GM18511 (cell line): ENCODE data around the gene TMEM121.

Experiments used
- ATAC-seq: cut with Tn5 transposase; IDR thresholded peaks from one replicate; pipeline ENCODE4 v1.9.1; 2021; ENCODE audit warnings: mild to moderate bottlenecking, moderate library complexity; ENCODE audit not compliant: unreplicated experiment

TMEM121 gene

GRCh38 chr14:105486974-105487448 lies 39.4 kb upstream of the TMEM121 start:
- ATAC-seq, result no peak

DNA sequence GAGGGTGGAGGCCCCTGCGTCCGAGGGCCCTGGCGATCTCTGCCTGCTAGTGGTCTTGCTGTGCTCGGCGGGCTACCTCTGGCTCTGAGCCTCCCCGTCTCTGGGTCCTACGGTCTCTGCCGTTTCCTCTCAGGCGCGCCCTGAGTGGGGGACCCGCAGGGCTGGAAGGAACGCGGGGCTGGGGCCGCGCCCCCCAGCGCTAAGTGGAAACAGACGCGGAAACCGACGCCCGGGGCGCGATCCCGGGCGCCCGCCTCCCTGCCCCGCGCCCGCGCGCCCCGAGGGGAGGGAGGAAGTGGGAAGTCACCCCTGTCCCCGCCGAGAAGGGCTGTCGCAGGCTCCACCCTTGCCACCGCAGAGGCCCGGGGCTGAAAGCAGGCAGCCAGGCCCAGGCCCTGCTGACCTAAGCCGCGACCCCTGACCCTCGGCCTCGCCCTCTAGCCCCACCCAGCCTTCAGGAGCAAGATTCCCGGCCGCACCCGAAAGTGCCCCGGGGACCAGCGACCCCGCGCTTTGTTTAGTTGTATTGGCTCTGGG lies 38.9 kb upstream of the TMEM121 start:
- no peak for ATAC-seq

DNA sequence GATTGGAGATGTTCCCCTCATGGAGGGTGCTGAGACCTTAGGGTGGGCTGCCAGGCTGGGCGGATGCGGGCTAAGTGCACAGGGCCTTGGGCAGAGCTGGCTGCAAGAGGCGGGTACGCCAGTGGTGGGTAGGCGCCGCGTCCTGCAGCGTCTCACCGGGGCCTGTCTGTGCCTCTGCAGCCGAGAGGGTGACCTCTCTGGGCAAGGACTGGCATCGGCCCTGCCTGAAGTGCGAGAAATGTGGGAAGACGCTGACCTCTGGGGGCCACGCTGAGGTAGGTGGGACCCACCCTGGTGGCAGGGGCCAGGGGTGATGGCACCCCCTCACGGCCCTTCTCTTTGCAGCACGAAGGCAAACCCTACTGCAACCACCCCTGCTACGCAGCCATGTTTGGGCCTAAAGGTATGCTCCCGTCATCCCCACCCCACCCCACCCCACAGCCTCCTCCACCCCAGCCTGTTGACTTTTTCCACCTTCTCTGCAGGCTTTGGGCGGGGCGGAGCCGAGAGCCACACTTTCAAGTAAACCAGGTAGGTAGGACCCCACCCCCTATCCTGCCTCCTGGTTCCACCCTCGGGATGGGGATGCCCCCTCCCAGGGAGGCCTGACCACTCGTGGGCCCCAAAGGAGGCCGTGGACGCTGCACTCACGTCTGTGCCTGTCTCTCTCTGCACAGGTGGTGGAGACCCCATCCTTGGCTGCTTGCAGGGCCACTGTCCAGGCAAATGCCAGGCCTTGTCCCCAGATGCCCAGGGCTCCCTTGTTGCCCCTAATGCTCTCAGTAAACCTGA lies 38.2 kb upstream of the TMEM121 start:
- ATAC-seq, result no peak

GRCh38 chr14:105488781-105489541 lies 37.4 kb upstream of the TMEM121 start:
- no peak for ATAC-seq

GRCh38 chr14:105489542-105490266 lies 36.7 kb upstream of the TMEM121 start:
- ATAC-seq, result no peak

DNA sequence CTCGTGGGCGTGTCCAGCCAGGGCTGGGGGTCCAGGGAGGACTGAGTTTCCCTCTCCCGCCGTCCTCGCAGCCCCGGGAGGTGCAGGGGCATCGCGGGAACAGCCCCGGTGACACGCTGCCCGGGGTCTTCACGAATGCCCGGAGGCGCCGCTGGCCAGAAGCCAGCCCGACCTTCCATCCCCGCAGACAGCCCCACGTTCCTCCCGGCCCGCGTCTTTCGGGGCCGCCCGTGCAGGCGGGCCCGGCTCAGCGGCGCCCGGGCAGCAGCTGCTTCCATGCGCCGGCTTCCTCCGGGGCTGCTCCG lies 36.2 kb upstream of the TMEM121 start:
- peak; percentile 2 for ATAC-seq

- ATAC-seq, result peak; percentile 75
These were observed 35.6 kb upstream of the TMEM121 start, which contains the start of gene TEDC1 for GRCh38 chr14:105490572-105491365. Gene TEDC1, plus strand, starts transcription at chr14:105491246. Its CDS starts 130 bp downstream, at chr14:105491376.

DNA sequence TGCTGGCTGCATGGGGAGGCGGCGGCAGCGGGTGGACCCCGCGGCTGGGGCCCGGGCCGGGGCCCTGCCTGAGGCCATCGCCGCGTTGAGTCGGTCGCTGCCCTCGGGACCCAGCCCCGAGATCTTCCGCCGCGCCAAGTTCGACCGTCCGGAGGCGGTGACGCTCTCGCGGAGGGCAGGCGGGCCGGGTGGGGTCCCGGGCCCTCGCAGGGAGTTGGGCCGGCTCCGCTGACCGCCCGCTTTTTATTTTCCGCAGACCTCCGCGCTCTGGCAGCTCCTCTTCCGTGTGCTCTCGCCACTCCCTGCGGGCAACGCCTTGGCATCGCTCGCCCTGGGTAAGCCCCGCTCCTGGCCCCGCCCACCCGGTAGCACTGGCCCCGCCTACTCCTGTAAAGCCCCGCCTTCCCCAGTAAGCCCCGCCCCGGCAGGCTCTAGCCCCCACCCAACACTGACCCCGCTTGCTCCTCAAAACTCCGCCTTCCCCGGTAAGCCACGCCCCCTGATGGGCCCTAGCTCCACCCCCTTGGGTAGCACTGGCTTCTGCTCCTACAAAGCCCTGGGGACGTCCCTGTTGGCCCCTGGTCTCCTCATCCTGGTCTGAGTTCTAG lies 34.9 kb upstream of the TMEM121 start:
- ATAC-seq, result no peak

DNA sequence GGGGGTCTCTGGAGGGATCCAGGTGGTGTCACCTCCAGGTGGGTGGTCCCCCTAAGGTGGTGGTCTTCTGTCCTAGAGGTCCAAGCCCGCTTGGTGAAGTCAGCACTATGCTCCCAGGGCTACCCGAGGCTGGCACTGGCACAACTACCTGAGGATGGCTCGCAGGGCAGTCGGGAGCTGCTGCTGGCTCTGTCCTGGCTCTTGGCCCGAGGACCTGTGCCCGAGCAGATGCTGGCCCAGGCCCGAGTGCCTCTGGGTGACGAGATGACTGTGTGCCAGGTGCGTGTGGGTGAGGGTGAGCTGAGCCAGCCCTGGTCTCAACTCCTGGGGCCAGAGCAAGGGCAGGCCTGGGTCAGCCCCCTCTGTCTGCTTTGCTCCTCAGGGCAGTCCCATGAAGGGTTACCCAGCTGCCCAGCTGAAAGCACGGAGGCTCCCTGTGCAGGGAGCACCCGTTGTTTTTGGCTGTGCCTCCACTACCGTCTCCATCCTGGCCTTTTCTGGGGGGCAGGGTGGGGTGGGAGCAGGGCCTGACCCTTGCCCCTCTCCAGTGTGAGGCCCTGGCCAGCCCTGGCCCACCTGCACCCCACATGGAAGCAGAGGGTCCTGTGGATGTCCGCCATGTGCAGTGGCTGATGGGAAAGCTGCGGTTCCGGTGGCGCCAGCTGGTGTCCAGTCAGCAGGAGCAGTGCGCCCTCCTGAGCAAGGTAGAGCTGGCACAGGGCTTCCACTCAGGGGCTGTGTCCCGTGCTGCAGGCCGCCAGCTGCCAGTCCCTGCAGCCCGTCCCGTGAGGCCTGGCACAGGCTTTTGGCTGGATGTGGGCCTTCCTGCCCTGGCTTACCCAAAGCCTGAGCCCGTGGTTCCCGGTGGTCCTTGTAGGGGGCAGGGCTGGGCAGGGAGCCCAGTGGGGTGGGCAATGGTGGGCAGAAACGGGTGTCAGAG lies 34.1 kb upstream of the TMEM121 start:
- no peak for ATAC-seq

- no peak for ATAC-seq
These were observed 33.2 kb upstream of the TMEM121 start for GRCh38 chr14:105492971-105493871.

DNA sequence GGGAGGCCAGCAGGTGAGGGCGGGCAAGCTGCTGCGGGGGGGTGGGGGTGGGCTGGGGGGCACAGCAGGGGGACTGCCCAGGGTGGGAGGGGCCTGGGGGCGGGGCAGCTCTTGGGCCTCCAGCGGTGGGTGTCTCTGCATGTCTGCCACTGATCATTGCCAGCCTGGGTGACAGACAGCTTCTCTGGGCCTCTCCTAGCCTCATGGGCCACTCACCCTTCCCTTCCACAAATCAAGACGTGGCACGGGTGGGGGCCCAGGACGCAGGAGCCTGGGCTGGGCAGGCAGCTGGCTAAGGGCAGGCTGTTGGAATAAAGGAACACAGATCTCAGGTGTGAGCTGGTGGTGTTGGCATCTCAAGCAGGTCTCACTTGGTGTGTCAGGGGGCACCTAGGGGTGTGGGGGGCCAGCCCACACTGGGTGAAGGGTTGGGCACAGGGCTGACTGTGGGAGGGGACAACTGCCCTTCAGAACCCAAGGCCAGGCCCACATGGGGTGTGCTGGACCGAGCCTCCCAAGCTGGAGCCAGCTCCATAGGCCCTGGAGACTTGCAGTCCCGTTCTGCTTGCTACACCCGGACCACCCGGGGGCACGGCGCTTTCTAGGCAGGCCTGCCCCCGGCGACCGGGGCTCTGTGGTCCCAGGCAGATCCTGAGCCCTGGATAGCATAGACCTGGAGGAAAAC lies 32.3 kb upstream of the TMEM121 start:
- ATAC-seq, result no peak

DNA sequence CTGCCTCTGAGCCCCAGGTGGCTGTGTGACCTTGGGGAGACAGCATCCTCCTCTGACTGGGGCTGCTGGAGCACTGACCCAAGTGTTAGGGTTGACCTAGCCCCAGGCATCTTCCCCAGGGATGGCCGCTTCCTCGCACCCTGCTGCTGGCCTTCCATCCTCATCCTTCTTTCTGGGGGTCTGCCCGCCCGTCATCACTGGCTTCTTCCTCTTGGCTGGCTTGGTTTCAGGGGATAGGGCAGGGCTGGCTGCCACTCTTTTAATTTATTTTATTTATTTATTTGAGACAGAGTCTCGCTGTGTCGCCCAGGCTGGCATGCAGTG lies 31.8 kb upstream of the TMEM121 start:
- ATAC-seq, result no peak

DNA sequence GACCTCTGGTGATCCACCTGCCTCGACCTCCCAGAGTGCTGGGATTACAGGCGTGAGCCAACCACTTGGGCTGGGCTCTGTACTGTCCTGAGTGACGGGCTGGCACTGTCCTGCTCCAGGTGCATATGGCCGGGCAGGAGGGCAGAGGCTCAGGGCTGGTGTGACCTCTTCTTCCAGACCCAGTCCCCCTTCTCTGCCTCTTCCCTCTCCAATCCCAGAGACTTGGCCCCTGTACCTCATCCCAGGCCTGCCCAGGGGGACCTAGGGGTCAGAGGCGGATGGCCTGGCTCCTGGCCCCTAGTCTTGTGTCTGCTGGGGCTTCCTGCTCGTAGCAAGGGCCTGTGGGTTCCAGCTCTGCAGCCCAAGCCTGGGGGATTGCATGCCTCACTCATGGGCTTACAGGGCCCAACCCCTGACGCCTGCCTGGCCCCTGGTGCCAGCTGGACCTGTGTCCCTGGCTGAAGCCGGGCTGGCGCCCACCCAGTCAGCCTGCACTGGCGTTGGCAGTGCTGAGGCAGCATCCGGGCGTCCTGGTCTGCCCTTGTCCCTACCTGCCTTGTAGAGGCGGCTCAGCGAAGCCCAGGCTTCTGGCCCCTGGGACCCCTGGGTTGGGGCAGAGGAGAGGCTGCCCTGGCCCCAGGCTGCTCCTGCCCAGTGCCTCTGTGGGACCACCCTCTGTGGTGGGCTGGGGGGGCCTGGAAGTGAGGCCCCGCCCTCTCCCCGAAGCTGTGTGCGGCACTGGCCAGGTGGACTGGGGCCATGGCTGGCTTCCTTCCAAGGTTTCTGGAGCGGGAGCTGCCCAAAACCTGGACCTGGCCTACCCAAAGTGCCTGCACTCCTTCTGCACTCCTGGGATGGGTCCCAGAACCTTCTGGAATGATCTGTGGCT lies 31.0 kb upstream of the TMEM121 start:
- no peak for ATAC-seq

GRCh38 chr14:105495990-105496830 lies 30.2 kb upstream of the TMEM121 start:
- no peak for ATAC-seq

DNA sequence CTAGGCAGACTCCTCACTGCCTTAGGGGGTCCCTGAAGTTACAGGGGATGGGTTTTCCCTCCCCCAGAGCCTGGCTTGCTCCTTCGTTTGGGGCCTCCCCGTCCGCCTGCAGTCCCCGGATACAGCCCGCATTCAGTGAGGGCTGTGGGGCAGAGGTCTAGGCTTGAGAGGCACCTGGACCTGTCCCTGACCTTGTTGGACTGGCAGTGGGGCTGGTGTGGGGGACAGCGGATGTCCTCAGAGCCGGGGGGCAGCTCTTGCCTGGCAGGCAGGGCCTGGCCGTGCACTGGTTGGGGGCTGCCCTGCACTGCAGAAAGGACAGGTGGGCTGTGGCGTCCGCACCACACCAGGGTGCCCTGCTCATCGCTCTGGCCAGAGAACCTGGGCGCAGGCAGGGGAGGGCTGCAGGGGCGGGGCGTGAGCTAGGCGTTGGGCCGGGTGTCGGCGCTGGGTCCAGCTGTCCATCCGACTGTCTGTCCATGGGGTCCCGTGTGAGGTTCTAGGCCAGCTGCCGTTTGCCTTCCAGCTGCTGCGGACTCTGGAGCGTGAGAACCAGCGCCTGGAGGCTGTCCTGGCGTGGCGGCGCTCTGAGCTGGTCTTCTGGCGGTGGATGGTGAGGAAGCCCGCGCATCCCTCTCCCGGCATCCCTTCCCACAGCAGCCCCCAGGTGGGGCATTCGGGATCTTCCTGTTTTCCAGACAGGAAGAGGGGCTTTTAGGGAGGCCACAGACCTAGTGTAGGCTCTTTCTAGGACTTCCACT lies 29.4 kb upstream of the TMEM121 start:
- no peak for ATAC-seq
